NCI-H69 (cell line): ENCODE results near the gene FKBP1B.
"Not testable (repeated sequence)": the region's sequence is repeated elsewhere in the genome, so short reads cannot be mapped to it uniquely, and the experiment has no call there.

Experiments used
- DNase-seq: peaks from one replicate; lab custom pipeline; 2025; lab: John Stamatoyannopoulos, UW

Gene FKBP1B

DNA sequence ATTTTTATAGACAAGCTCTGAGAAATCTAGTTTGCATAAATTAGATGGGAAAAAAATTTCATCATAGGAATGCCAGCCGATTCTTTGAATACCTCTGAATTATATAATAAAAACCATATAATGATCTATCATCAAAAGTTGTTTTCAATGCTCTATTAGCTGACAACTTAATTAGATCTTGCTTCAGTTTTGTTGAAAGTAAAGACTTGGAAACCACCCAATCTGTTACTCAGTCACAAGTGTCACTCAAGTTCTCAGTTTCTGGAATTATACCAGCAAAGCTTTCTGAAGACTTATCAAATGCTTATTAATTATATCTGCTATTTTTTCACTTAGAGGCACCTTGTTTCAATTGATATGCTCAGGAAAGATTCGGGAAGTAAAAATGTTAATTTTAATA, 52.5 kb downstream of the FKBP1B start:
- DNase-seq: no peak

GRCh38 chr2:24102677-24103076, 53.1 kb downstream of the FKBP1B start:
- DNase-seq: no peak

DNA sequence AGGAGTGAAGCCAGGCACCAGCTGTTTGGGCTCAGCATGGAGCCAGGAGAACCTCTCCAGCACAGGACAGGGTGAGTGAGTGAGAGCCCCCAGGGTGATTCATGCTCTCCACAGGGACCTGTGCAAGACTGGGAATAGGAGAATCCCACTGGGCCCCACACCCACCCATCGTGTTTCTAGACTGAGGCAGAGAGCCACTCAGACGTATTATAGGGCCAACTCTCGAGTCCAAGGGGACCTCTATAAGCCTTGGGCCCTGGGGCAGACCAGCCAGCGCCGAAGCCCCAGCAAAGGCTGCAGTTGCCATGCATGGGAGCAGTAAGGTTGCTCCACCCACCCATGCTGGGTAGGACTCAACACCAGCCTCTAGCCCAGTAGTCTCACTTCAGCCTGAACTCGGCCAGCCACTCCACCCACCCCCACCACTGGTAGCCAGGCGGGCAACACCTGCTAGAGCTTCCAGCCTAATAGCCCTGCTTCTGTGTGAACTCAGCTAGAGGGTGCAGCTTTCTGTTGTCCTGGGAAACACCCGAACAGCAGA, 54.6 kb downstream of the FKBP1B start:
- DNase-seq: no peak

DNA sequence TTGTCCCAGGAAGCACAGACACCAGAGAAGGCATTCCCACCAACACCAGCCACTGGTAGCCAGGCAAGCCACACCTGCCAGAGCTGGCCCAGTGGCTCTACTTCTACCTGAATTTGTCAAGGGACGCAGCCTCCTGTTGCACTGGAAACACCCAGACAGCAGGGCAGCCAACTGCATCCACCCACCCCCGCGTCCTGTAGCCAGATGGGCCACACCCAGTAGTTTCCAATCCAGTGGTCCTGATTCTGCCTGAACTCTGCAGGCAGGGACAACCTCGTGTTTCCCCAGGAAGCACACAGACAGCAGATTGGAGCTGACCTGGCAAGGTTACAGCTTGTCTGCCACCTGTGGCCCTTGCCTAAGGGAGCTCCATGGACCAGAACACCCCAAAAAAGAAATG, 55.4 kb downstream of the FKBP1B start:
- DNase-seq: no peak

DNA sequence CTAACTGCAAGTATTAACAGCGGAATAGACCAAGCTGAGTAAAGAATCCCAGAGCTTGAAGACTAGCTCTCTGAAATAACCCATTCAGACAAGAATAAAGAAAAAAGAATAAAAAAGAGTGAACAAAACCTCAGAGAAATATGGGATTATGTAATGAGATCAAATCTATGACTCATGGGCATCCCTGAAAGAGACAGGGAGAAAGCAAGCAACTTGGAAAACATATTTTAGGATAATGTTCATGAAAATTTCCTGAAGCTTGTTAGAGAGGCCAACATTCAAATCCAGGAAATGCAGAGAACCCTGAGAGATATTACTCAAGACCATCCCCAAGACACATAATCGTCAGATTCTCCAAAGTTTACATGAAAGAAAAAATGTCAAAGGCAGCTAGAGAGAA, 56.3 kb downstream of the FKBP1B start:
- no peak for DNase-seq

DNA sequence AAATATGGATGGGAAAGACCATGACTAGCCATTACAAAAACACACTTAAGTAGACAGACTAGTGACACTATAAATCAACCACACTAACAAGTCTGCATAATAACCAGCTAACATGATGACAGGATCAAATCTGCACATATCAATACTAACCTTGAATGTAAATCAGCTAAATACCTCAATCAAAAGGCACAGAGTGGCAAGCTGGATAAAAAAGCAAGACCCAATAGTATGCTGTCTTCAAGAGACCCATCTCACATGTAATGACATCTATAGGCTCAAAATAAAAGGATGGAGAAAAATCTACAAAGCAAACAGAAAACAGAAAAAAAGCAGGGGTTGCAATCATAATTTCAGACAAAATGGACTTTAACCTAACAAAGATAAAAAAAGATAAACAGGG, 57.2 kb downstream of the FKBP1B start:
- DNase-seq: no peak

DNA sequence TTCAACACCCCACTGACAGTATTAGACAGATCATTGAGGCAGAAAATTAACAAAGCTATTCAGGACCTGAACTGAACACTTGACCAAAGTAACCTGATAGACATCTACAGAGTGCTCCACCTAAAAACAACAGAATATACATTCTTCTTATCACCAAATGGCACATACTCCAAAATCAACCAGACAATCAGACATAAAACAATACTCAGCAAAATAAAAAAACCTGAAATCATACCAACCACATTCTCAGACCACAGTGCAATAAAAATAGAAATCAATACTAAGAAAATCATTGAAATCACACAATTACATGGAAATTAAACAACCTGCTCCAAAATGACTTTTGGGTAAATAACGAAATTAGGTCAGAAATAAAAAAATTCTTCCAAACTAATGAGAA, 57.8 kb downstream of the FKBP1B start:
- no peak for DNase-seq

GRCh38 chr2:24109431-24109830, 59.9 kb downstream of the FKBP1B start:
- DNase-seq: not testable (repeated sequence)

DNA sequence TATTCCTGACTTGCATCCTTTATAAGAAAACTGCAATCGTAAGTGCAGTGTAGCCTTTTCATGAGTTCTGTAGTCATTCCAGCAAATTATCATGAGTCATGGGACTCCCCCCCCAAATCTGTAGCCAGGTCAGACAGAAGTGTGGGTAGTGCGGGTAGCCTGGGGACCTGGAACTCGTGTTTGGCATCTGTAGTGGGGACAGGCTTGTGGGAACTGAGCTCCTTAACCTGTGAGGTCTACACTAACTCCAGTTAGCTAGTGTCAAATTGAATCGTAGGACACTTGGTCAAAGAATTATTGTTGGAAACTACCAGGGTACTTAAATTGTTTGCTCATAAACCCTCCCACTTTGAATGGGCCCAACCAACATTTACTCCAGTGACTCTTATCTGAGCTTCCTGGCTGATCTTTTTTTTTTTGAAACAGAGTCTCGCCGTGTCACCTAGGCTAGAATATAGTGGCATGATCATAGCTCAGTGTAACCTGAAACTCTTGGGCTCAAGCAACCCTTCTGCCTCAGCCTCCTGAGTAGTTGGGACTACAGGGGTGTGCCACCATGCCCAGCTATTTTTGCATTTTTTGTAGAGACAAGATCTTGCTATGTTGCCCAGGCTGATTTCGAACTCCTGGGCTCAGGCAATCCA, 61.2 kb downstream of the FKBP1B start:
- DNase-seq: no peak

- no peak for DNase-seq
These were observed 61.9 kb downstream of the FKBP1B start for GRCh38 chr2:24111407-24111901.
